Mesenchymal stem cell (in vitro differentiated cells and primary cell): ENCODE measurements around the gene METAP1D.

ENCODE experiments used
- DNase-seq: peaks from one replicate; pipeline ENCODE4 v3.0.0-alpha.2; 2013
- H2AFZ ChIP-seq: one replicate; pipeline ENCODE4 v1.6.1; 2013; ENCODE audit warnings: low read depth, mild to moderate bottlenecking, control low read depth, inconsistent platforms, low read length, moderate library complexity
- H2AK5ac ChIP-seq: 2 replicates; pipeline ENCODE4 v1.6.1; 2013; ENCODE audit warnings: low read length, moderate library complexity, mild to moderate bottlenecking, inconsistent platforms; ENCODE audit not compliant: severe bottlenecking
- H2BK120ac ChIP-seq: one replicate; pipeline ENCODE4 v1.6.1; 2013; ENCODE audit warnings: low read depth, mild to moderate bottlenecking, inconsistent platforms, low read length, moderate library complexity
- H2BK12ac ChIP-seq, 2 experiments: one replicate each; pipeline ENCODE4 v1.6.1; 2013; ENCODE audit warnings: inconsistent platforms in 2 of 2, low read length in 2 of 2, mild to moderate bottlenecking in 2 of 2, moderate library complexity in 2 of 2, control low read depth in 1 of 2
- H2BK15ac ChIP-seq: one replicate; pipeline ENCODE4 v1.6.1; 2013; ENCODE audit warnings: mild to moderate bottlenecking, low read depth, inconsistent platforms; ENCODE audit not compliant: poor library complexity, severe bottlenecking
- H2BK5ac ChIP-seq: 2 replicates; pipeline ENCODE4 v1.6.1; 2013; ENCODE audit warnings: low read depth, mild to moderate bottlenecking, low read length, control low read depth, inconsistent platforms; ENCODE audit not compliant: poor library complexity, severe bottlenecking
- H3K14ac ChIP-seq, 2 experiments: one replicate each; pipeline ENCODE4 v1.6.1; 2013; ENCODE audit warnings: inconsistent platforms in 2 of 2, low read length in 2 of 2, control low read depth in 1 of 2, mild to moderate bottlenecking in 1 of 2, moderate library complexity in 1 of 2
- H3K18ac ChIP-seq, 2 experiments: one replicate each; pipeline ENCODE4 v1.6.1; 2013; ENCODE audit warnings: inconsistent platforms in 2 of 2, low read length in 2 of 2, control low read depth in 1 of 2, low read depth in 1 of 2, mild to moderate bottlenecking in 1 of 2
- H3K23ac ChIP-seq, 2 experiments: one replicate each; pipeline ENCODE4 v1.6.1; 2013; ENCODE audit warnings: inconsistent platforms in 2 of 2, low read length in 2 of 2, mild to moderate bottlenecking in 2 of 2, moderate library complexity in 2 of 2, control low read depth in 1 of 2
- H3K27ac ChIP-seq: 2 replicates; pipeline ENCODE4 v1.5.1; 2013; ENCODE audit warnings: mild to moderate bottlenecking, moderate library complexity, low read length, control low read depth, inconsistent platforms; ENCODE audit not compliant: poor library complexity, severe bottlenecking
- H3K27me3 ChIP-seq, 2 experiments: 2 replicates each; pipeline versions ENCODE4 v1.6.1 to v1.7.0; 2013; ENCODE audit warnings: low read length in 2 of 2, mild to moderate bottlenecking in 2 of 2, moderate library complexity in 2 of 2, control low read depth in 1 of 2, inconsistent platforms in 1 of 2; ENCODE audit not compliant: control insufficient read depth in 1 of 2, insufficient read depth in 1 of 2
- H3K36me3 ChIP-seq, 2 experiments: 2 replicates each; pipeline versions ENCODE4 v1.6.1 to v1.7.0; 2013; ENCODE audit warnings: low read length in 2 of 2, control low read depth in 1 of 2, inconsistent platforms in 1 of 2, low read depth in 1 of 2, mild to moderate bottlenecking in 1 of 2; ENCODE audit not compliant: insufficient read depth in 2 of 2, control insufficient read depth in 1 of 2
- H3K4ac ChIP-seq, 2 experiments: one replicate each; pipeline ENCODE4 v1.6.1; 2013; ENCODE audit warnings: inconsistent platforms in 2 of 2, low read length in 2 of 2, mild to moderate bottlenecking in 2 of 2, moderate library complexity in 2 of 2, control low read depth in 1 of 2, low read depth in 1 of 2
- H3K4me1 ChIP-seq: 2 replicates; pipeline ENCODE4 v1.6.1; 2013; ENCODE audit warnings: low read depth, low read length, control low read depth; ENCODE audit not compliant: control insufficient read depth, insufficient read depth
- H3K4me2 ChIP-seq: 2 replicates; pipeline ENCODE4 v1.6.1; 2013; ENCODE audit warnings: low read length, mild to moderate bottlenecking, inconsistent platforms; ENCODE audit not compliant: poor library complexity, severe bottlenecking
- H3K4me3 ChIP-seq, 2 experiments: 2 replicates each; pipeline versions ENCODE4 v1.5.1 to v1.7.0; 2013; ENCODE audit warnings: low read length in 2 of 2, mild to moderate bottlenecking in 2 of 2, control low read depth in 1 of 2, low read depth in 1 of 2; ENCODE audit not compliant: insufficient read depth in 1 of 2
- H3K79me1 ChIP-seq: replicated peaks from 2 replicates; pipeline ENCODE4 v1.6.1; 2013; ENCODE audit warnings: mild to moderate bottlenecking, control low read depth, low read length, inconsistent platforms; ENCODE audit not compliant: poor library complexity, severe bottlenecking
- H3K9ac ChIP-seq: 2 replicates; pipeline ENCODE4 v1.7.0; 2013; ENCODE audit warnings: mild to moderate bottlenecking, low read length, moderate library complexity
- H3K9me3 ChIP-seq: 2 replicates; pipeline ENCODE4 v1.7.0; 2013; ENCODE audit warnings: mild to moderate bottlenecking, low read length; ENCODE audit not compliant: control insufficient read depth
- H4K8ac ChIP-seq: one replicate; pipeline ENCODE4 v1.6.1; 2013; ENCODE audit warnings: inconsistent platforms, mild to moderate bottlenecking, low read length, moderate library complexity
- H4K91ac ChIP-seq: one replicate; pipeline ENCODE4 v1.6.1; 2013; ENCODE audit warnings: mild to moderate bottlenecking, low read length, inconsistent platforms
- WGBS: methylation state at CpG from one replicate; pipeline ENCODE4 v1.1.7; 2013; ENCODE audit warnings: mixed read lengths; 5-methylcytosine and 5-hydroxymethylcytosine counted together

Gene METAP1D

GRCh38 chr2:172011812-172012575 lies 12.2 kb downstream of the METAP1D start:
- no peak overlapping the region for H3K23ac ChIP-seq
- H3K36me3 ChIP-seq, result no peaks in the 10 kb centered on the region
- H3K9ac ChIP-seq, result no peak overlapping the region
- peaks cover 3% of the 10 kb centered on the region for H3K4me1 ChIP-seq
- no peak overlapping the region for H3K27ac ChIP-seq
- H3K9me3 ChIP-seq, result no peaks in the 10 kb centered on the region
- H3K4ac ChIP-seq, result no peak overlapping the region
- no peak overlapping the region for H3K14ac ChIP-seq
- H2BK15ac ChIP-seq, result no peak overlapping the region
- no peak overlapping the region for H3K4me2 ChIP-seq
- WGBS, result 90% methylated on average over 5 of the region's 11 CpGs
- no peaks in the 10 kb centered on the region for H3K27me3 ChIP-seq
- H2BK12ac ChIP-seq, result no peak overlapping the region
- no peak overlapping the region for H4K91ac ChIP-seq
- peaks cover 13% of the 10 kb centered on the region for H3K79me1 ChIP-seq
- no peak overlapping the region for H2AK5ac ChIP-seq
- peak overlapping the region; percentile 36 for H4K8ac ChIP-seq
- H2AFZ ChIP-seq, result no peak overlapping the region
- no peak for DNase-seq
- no peak overlapping the region for H2BK120ac ChIP-seq
- H3K4me3 ChIP-seq, result no peak overlapping the region
- no peak overlapping the region for H2BK5ac ChIP-seq
- H3K18ac ChIP-seq, result no peak overlapping the region

- peaks cover 3% of the 10 kb centered on the region for H3K4me1 ChIP-seq
- no peak overlapping the region for H2BK120ac ChIP-seq
- H4K91ac ChIP-seq, result no peak overlapping the region
- H3K9me3 ChIP-seq, result no peaks in the 10 kb centered on the region
- DNase-seq, result no peak
- H2BK12ac ChIP-seq, result no peak overlapping the region
- no peak overlapping the region for H3K14ac ChIP-seq
- H3K79me1 ChIP-seq, result peaks cover 13% of the 10 kb centered on the region
- no peaks in the 10 kb centered on the region for H3K27me3 ChIP-seq
- H3K18ac ChIP-seq, result no peak overlapping the region
- WGBS, result 77% methylated on average over 9 of the region's 9 CpGs
- no peak overlapping the region for H3K4me3 ChIP-seq
- H4K8ac ChIP-seq, result no peak overlapping the region
- no peak overlapping the region for H2AFZ ChIP-seq
- no peak overlapping the region for H2BK5ac ChIP-seq
- H2BK15ac ChIP-seq, result no peak overlapping the region
- no peak overlapping the region for H3K23ac ChIP-seq
- no peak overlapping the region for H3K27ac ChIP-seq
- no peak overlapping the region for H3K9ac ChIP-seq
- no peaks in the 10 kb centered on the region for H3K36me3 ChIP-seq
- H3K4me2 ChIP-seq, result no peak overlapping the region
- no peak overlapping the region for H2AK5ac ChIP-seq
- no peak overlapping the region for H3K4ac ChIP-seq
Observed at GRCh38 chr2:172012677-172013391, 13.1 kb downstream of the METAP1D start.

GRCh38 chr2:172013396-172013795 lies 13.6 kb downstream of the METAP1D start:
- Histone ChIP-seq H3K18ac (no peak overlapping the region), H2BK5ac (no peak overlapping the region), H3K9me3 (no peaks in the 10 kb centered on the region), H3K23ac (no peak overlapping the region), H3K27ac (no peak overlapping the region), H2AK5ac (no peak overlapping the region), H3K4me2 (no peak overlapping the region), H2AFZ (no peak overlapping the region), H3K79me1 (peaks cover 13% of the 10 kb centered on the region), H2BK12ac (no peak overlapping the region), H3K36me3 (no peaks in the 10 kb centered on the region), H2BK15ac (no peak overlapping the region), H3K27me3 (no peaks in the 10 kb centered on the region), H4K91ac (no peak overlapping the region), H3K4me1 (peaks cover 3% of the 10 kb centered on the region), H4K8ac (no peak overlapping the region), H3K14ac (no peak overlapping the region), H2BK120ac (no peak overlapping the region), H3K9ac (no peak overlapping the region), H3K4me3 (no peak overlapping the region), H3K4ac (no peak overlapping the region)
- no peak for DNase-seq
- WGBS, result 68% methylated on average over 3 of the region's 4 CpGs

GRCh38 chr2:172021074-172021931 lies 21.6 kb downstream of the METAP1D start:
- no peaks in the 10 kb centered on the region for H3K36me3 ChIP-seq
- peak overlapping the region in 1 of 2 experiments; percentile 25 for H3K18ac ChIP-seq
- H3K4me3 ChIP-seq, result peak overlapping the region in 1 of 2 experiments; percentile 16
- peaks cover 2% of the 10 kb centered on the region for H3K4me1 ChIP-seq
- no peak overlapping the region for H2AFZ ChIP-seq
- H2BK15ac ChIP-seq, result no peak overlapping the region
- H3K9me3 ChIP-seq, result no peaks in the 10 kb centered on the region
- no peak overlapping the region for H4K91ac ChIP-seq
- no peak overlapping the region for H3K4ac ChIP-seq
- H2BK12ac ChIP-seq, result peak overlapping the region in 1 of 2 experiments; percentile 40
- peak overlapping the region; percentile 24 for H3K9ac ChIP-seq
- H3K79me1 ChIP-seq, result peaks cover 3% of the 10 kb centered on the region
- H3K27me3 ChIP-seq, result no peaks in the 10 kb centered on the region
- DNase-seq, result peak; percentile 18
- no peak overlapping the region for H3K4me2 ChIP-seq
- H3K27ac ChIP-seq, result no peak overlapping the region
- no peak overlapping the region for H3K14ac ChIP-seq
- no peak overlapping the region for H2BK5ac ChIP-seq
- H4K8ac ChIP-seq, result peak overlapping the region; percentile 74
- no peak overlapping the region for H2BK120ac ChIP-seq
- no peak overlapping the region for H2AK5ac ChIP-seq
- WGBS, result 37% methylated on average over 4 of the region's 8 CpGs
- no peak overlapping the region for H3K23ac ChIP-seq
